ENCODE results near the gene SLC41A1. TPM values are rescaled to one million over a fixed set of nuclear protein-coding genes. Genes with fewer than 3 reads are reported as not detected.

The SLC41A1 gene
- total RNA-seq, 3 donors from 2014 or later (not counting 1 experiment from before 2014, with no cell fraction given) = 35.3 to 47.1 (median 39.5) TPM

- H3K4me1 Mint-ChIP-seq = peaks cover 0 to 5% of the 10 kb centered on the region in 2 donors
- no peak overlapping the region for H3K27ac ChIP-seq (ENCODE audit: low read length)
- H3K36me3 ChIP-seq (ENCODE audit: control insufficient read depth, insufficient read depth, low read length) = no peaks in the 10 kb centered on the region
- no peaks in the 10 kb centered on the region for H3K9me3 Mint-ChIP-seq
- H3K4me3 ChIP-seq (ENCODE audit: low read length) = no peak overlapping the region
- no peaks in the 10 kb centered on the region for H3K9me3 ChIP-seq (ENCODE audit: control insufficient read depth, insufficient read depth, low read length)
- ATAC-seq (no peak), DNase-seq (no peak)
- no peak overlapping the region for H3K27ac Mint-ChIP-seq
- no peaks in the 10 kb centered on the region for H3K36me3 Mint-ChIP-seq
- no peak for TF ChIP-seq CTCF (IDR thresholded peaks at IDR 0.05)
- no peaks in the 10 kb centered on the region for H3K4me1 ChIP-seq (ENCODE audit: control insufficient read depth, insufficient read depth, low read length)
- intact Hi-C loops (cut with micrococcal nuclease) = no loop called here
- H3K27me3 ChIP-seq (ENCODE audit: control insufficient read depth, insufficient read depth, low read length) = no peaks in the 10 kb centered on the region
- no peak overlapping the region for H3K4me3 Mint-ChIP-seq
- no peaks in the 10 kb centered on the region for H3K27me3 Mint-ChIP-seq (ENCODE audit: low read depth in 2 of 2)
Observed at GRCh38 chr1:205783433-205783795, 29.6 kb downstream of the SLC41A1 start.

- Mint-ChIP-seq H3K27me3 (ENCODE audit: low read depth in 2 of 2) (no peaks in the 10 kb centered on the region), H3K27ac (no peak overlapping the region), H3K9me3 (no peaks in the 10 kb centered on the region), H3K4me3 (no peak overlapping the region), H3K36me3 (no peaks in the 10 kb centered on the region), H3K4me1 (peaks cover 0 to 10% of the 10 kb centered on the region in 2 donors)
- intact Hi-C loops (cut with micrococcal nuclease) = no loop called here
- Histone ChIP-seq H3K36me3 (ENCODE audit: control insufficient read depth, insufficient read depth, low read length) (no peaks in the 10 kb centered on the region), H3K4me1 (ENCODE audit: control insufficient read depth, insufficient read depth, low read length) (no peaks in the 10 kb centered on the region), H3K27me3 (ENCODE audit: control insufficient read depth, insufficient read depth, low read length) (no peaks in the 10 kb centered on the region), H3K4me3 (ENCODE audit: low read length) (no peak overlapping the region), H3K9me3 (ENCODE audit: control insufficient read depth, insufficient read depth, low read length) (no peaks in the 10 kb centered on the region), H3K27ac (ENCODE audit: low read length) (no peak overlapping the region)
- DNase-seq = peak in 1 of 2 donors; percentile 43
- TF ChIP-seq CTCF (IDR thresholded peaks at IDR 0.05) = no peak
- ATAC-seq = peak in 2 of 3 donors; percentile 30 to 38
- WGBS (ENCODE audit: insufficient coverage) = 70% methylated on average over 4 of the region's 4 CpGs
Observed at GRCh38 chr1:205782627-205783432, 30.2 kb downstream of the SLC41A1 start.

GRCh38 chr1:205780335-205780734 lies 32.7 kb downstream of the SLC41A1 start:
- H3K9me3 ChIP-seq (ENCODE audit: control insufficient read depth, insufficient read depth, low read length) = no peaks in the 10 kb centered on the region
- no peak overlapping the region for H3K4me3 ChIP-seq (ENCODE audit: low read length)
- DNase-seq (no peak), ATAC-seq (no peak)
- 96% methylated on average over 5 of the region's 5 CpGs for WGBS (ENCODE audit: insufficient coverage)
- H3K36me3 ChIP-seq (ENCODE audit: control insufficient read depth, insufficient read depth, low read length) = no peaks in the 10 kb centered on the region
- peaks cover 9% of the 10 kb centered on the region for H3K4me1 ChIP-seq (ENCODE audit: control insufficient read depth, insufficient read depth, low read length)
- no peaks in the 10 kb centered on the region for H3K9me3 Mint-ChIP-seq
- peaks cover 14 to 25% of the 10 kb centered on the region in 2 donors for H3K4me1 Mint-ChIP-seq
- TF ChIP-seq CTCF (IDR thresholded peaks at IDR 0.05) = no peak
- no peaks in the 10 kb centered on the region for H3K27me3 ChIP-seq (ENCODE audit: control insufficient read depth, insufficient read depth, low read length)
- no peak overlapping the region for H3K27ac ChIP-seq (ENCODE audit: low read length)
- H3K36me3 Mint-ChIP-seq = no peaks in the 10 kb centered on the region
- intact Hi-C loops (cut with micrococcal nuclease) = no loop called here
- H3K27ac Mint-ChIP-seq = no peak overlapping the region
- no peaks in the 10 kb centered on the region for H3K27me3 Mint-ChIP-seq (ENCODE audit: low read depth in 2 of 2)
- no peak overlapping the region for H3K4me3 Mint-ChIP-seq

- Mint-ChIP-seq H3K36me3 (no peaks in the 10 kb centered on the region), H3K27me3 (ENCODE audit: low read depth in 2 of 2) (no peaks in the 10 kb centered on the region), H3K9me3 (no peaks in the 10 kb centered on the region), H3K27ac (peak overlapping the region; percentile 14 to 98), H3K4me3 (no peak overlapping the region), H3K4me1 (peaks cover 38 to 48% of the 10 kb centered on the region in 2 donors)
- no peak overlapping the region for H3K27ac ChIP-seq (ENCODE audit: low read length)
- H3K4me3 ChIP-seq (ENCODE audit: low read length) = no peak overlapping the region
- no peak for TF ChIP-seq CTCF (IDR thresholded peaks at IDR 0.05)
- 32% methylated on average over 2 of the region's 2 CpGs for WGBS (ENCODE audit: insufficient coverage)
- peaks cover 2% of the 10 kb centered on the region for H3K36me3 ChIP-seq (ENCODE audit: control insufficient read depth, insufficient read depth, low read length)
- no peaks in the 10 kb centered on the region for H3K9me3 ChIP-seq (ENCODE audit: control insufficient read depth, insufficient read depth, low read length)
- intact Hi-C loops (cut with micrococcal nuclease) = no loop called here
- DNase-seq (no peak), ATAC-seq (no peak)
- H3K27me3 ChIP-seq (ENCODE audit: control insufficient read depth, insufficient read depth, low read length) = no peaks in the 10 kb centered on the region
- H3K4me1 ChIP-seq (ENCODE audit: control insufficient read depth, insufficient read depth, low read length) = peaks cover 21% of the 10 kb centered on the region
Observed at GRCh38 chr1:205777994-205778393, 35.0 kb downstream of the SLC41A1 start.
